ENCODE measurements around the gene HOXD3.

DNA sequence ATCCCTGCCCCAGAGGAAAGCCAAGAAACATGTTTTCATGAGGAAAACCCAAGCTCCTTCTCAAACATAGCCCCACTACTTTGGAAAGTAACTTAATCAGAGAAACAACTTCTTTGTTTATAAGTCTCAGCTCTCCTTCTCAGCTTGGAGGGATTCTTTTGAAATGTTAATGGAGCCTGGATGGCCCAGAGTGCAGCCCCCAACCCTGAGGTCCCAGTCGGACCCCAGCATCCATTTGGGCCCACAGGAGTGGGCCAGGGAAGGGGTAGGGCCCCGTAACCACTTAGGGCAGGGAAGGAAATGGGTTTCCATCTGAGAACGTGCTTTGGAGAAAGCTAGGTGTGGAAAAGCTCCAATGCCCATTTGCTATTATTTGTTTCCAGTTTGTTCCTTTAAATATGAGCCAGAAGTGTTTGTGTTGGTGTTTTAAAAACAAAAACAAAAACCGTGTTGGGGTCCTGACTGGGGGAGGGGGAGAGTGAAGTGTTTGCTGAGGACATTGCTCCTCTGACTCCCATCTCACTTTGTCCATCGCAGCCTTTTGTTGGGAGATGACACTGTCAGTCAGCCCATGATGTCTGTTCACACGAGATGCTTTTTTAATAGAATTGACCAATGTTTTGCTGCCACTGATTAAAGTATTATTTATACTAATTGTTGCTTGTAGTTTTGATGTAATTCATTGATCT, 1.6 kb upstream of the HOXD3 start:
- TF ChIP-seq, protein P1, sequence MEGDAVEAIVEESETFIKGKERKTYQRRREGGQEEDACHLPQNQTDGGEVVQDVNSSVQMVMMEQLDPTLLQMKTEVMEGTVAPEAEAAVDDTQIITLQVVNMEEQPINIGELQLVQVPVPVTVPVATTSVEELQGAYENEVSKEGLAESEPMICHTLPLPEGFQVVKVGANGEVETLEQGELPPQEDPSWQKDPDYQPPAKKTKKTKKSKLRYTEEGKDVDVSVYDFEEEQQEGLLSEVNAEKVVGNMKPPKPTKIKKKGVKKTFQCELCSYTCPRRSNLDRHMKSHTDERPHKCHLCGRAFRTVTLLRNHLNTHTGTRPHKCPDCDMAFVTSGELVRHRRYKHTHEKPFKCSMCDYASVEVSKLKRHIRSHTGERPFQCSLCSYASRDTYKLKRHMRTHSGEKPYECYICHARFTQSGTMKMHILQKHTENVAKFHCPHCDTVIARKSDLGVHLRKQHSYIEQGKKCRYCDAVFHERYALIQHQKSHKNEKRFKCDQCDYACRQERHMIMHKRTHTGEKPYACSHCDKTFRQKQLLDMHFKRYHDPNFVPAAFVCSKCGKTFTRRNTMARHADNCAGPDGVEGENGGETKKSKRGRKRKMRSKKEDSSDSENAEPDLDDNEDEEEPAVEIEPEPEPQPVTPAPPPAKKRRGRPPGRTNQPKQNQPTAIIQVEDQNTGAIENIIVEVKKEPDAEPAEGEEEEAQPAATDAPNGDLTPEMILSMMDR (IDR thresholded peaks at IDR 0.05), result no peak
- TF ChIP-seq EP300 (IDR thresholded peaks at IDR 0.05), result no peak
- TF ChIP-seq POLR2A (IDR thresholded peaks at IDR 0.05), result no peak
